ENCODE data around the gene SH3BP4.

Gene SH3BP4

DNA sequence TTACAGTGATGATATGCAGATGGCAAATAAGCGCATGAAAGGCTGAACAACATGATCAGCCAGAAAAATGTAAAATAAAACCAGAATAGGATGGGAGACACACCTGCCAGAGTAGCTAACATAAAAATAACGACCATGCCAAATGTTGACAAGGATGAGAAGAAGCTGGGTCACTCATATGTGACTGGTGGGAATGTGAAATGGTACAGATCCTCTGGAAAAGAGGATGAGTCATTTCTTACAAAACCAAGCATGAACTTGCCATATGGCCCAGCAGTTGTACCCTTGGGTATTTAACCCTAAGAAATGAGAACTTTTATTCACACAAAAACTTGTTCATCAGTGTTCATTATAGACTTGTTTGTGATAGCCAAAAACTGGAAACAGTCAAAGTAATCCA, 143.8 kb downstream of the SH3BP4 start:
- FAIRE-seq, result no peak

DNA sequence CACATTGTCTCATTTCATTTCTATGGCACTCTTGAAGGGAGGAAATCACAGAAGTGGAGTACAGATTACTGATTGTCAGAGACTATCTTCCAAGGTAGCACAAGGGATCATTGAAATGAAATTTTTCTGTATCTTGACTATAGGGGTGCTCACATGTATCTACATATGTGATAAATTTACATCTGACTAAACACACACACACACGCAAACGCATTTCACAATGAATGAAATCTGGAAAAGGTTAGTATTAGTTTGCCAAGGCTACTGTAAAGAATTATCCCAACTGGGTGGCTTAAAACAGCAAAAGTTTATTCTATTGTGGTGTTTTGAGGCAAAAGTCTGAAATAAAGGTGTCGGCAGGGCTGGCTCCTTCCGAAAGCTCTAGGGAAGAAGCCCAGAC, 144.6 kb downstream of the SH3BP4 start:
- FAIRE-seq, result no peak

DNA sequence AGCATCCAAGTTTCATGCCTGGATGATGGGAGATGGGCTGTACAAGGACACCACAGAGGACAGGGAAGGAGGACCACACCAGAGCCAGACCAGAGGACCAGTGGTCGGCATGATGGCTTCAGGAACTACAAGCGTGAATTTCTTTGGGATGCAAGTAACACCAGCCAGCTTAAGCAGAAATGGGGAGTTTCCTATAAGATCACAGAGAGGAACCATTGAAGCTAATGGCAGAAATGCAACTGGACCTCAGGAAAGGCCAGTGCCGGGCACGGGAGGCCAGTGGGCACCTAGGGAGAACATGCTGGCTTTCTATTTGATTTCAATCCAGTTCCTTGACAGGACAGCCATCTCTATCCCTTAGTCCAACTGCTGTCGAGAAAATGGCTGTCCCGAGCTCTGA, 145.4 kb downstream of the SH3BP4 start:
- FAIRE-seq, result no peak

DNA sequence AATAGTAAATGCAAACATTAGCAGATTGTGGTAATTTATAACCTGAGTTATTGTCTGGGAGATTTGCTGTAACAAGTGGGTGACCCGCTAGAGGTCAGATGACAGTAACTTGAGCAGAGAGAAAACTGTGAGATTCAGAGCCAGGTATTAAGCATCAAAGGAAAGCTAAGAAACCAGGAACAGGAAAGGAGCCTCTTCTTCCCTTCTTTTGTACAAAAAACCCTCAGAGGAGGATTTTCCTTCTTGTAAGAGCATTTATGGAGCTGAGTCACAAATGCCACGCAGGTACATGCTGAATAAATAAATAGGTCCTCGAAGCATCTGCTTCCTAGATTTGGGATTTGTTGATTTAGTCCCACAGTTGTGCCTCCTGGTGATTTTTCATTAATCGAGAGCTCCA, 146.5 kb downstream of the SH3BP4 start:
- no peak for FAIRE-seq

DNA sequence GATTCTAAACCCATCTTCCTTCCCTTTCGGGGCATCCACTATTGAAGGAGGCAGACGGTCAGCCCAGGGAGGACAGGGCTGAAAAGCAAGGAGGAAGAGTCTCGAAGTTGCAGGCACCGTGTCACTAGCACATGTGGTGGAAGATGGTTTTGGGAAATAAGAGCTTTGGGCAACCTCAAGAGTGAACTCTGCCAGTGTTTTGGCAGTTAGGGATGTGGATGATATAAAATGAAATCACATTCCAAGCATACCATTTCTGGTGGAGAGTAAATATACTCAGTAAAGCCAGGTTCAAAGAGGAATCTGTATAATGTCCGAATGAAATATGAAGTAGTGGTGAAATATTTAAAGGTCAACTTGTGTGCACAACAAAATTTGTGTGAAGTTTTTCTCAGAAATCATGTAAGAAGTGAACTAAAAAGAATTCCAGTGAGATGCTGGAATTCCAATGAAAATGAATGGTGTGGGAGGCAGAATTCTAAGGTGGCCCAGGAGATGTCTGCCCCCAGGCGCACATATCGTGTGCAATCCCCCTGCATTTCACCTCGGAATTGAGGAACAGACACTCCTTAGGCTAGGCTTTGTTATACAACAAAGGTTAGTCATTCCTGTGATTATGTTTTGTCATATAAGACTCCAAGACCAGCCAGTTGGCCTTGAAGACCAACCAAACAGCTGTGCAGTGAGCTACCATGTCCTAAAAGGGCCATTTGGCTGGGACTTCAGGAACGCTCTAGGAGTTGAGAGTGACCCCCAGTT, 147.1 kb downstream of the SH3BP4 start:
- FAIRE-seq, result no peak

DNA sequence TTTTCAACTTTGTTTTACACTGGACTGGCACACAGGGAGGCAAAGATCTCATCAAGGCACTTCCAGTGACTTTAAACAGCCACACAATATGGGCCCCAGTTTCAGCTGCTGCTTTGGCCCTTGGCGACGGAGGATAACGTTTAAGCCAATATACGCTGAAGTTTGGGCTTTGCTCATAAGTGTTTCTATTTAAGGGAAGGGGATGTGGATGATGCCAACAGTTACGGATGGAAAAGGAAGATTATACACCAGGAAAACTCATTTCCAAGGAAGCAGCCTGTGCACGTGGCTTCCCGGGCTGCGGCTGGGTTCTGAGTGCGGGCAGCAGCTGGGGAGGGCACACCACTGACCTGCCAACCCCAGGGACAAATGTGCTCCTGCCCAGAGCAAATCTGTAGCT, 151.1 kb downstream of the SH3BP4 start:
- no peak for FAIRE-seq

Measured in G401.6 (cell line).